AML-193 (cell line): ENCODE measurements around the gene FARS2.
A peak's percentile ranks its signal among the peaks of the same experiment; 100 is the strongest.

ENCODE experiments used
- DNase-seq, 2 experiments: peaks; one replicate each; lab custom pipeline; 2025; lab: John Stamatoyannopoulos, UW

Gene FARS2

DNA sequence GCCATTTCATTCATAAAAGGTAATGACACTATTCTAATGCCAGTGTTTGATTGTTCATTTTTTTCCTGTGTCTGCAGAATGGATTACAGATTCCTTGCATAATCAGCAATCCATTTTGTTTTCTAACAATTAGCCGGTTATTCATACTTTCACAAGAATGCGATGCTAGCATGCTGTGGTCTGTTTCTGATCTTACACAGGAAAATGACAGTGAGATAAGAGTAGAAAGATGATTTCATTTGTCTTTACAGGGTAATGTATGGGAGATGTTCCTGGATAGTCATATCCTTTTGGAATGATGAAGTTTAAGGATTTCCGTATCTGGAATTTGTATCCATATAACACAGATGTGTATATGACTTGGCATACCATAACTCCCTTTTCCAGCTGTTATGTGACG lies 207.3 kb downstream of the FARS2 start:
- no peak for DNase-seq

DNA sequence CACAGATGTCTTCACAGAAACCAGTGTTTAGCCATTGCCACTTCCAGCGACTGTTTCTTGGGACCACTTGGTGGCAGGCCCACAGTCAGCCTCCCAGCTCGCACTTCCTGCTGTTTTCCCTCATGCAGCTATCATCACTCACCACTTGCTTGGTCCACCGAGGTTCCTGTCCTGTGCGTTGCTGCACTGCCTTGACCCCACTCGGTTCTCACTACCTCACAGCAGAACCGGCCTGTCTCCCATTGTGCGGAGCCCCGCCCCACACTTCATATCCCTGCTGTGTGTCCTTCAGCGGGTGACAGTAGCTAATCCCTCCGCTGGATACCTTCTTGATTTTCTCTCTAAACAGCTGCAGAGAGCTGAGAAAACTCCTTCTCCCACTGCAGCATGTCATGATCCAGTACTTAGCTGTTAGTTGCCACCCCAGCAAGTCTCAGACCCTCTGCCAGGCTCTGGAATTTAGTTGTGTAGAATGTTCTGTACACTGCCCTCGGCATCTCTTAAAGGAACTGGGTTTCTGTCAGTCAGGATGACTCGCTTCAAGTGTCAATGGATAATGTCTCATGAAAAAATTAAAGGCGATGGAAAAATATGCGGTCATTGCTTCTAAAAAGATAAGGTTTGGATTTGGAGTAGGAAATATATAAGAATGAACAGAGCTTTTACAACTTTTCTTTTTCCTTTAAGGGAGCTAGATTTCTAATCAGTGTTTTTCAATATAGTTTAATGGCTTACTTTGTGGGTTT lies 208.0 kb downstream of the FARS2 start:
- no peak for DNase-seq

DNA sequence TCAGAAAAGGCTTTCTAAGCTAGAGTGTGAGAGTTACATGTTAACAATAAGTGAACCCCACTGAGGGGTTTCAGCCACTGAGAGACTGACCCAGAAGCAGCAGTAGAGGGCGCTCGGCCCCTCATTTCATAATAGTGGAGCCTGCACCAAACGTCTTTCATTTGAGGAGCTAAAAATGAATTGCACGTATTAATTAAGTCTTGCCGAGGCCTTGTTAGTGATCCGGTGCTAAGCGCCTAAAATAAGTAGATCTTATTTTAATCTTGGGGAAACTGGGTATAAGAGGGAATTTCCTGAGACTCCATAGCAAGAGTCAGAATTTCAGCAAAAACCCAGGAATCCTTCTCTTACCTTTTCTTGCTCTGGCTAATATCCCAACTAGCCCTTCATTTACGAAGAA lies 209.7 kb downstream of the FARS2 start:
- peak; percentile 80 to 85 for DNase-seq

DNA sequence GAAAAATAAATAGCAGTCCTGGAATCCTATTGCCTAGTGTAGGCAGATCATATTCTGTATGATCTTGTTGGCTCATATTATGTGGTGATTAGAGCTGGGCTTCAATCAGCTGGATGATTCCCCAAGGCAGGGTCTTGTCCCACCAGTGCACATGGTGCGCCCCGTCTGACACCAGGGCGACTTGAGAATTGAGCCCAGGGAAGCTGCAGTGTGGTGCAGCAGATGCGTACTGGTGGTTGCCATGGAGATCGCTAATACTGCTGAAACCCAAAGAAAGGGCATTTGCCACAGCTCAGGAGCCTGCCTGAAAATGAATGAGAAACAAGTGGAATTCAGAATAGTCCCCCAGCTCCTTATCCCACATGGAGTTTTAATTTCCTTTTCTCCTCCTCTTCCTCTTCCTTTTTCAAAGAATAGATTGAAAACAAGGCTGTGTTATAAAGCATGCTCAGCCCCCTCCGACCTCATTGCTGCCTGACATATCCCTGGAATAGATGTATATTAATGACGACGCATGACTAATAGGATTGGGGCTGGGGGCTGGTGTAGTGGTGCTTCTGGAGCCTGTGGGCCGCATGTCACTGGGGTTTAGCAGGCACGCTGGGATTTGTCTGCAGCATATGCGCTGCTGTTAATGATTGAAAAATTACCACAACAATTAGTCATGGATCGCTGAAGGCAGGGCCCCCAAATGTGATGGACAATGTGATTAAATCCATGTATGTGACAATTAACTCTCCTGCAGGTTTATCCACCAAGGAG lies 210.5 kb downstream of the FARS2 start:
- no peak for DNase-seq

DNA sequence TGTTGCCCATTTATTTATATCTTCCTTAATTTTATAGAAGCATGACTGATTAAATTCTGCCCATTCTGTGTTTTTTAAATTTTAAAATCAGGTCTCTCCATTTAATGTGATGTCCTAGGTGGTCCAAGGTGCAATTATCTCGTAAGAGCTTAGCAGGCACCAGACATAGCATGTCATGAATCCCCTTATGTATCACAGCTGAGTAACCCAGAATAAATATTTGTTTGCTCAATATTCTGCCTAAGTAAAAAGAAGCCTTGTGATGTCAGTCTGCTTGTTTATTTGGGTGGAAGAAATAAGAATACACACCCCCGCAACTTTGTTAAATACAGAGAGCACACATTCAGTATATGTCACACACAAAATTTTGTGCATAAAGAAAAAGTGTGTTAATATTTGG lies 211.3 kb downstream of the FARS2 start:
- DNase-seq = no peak

DNA sequence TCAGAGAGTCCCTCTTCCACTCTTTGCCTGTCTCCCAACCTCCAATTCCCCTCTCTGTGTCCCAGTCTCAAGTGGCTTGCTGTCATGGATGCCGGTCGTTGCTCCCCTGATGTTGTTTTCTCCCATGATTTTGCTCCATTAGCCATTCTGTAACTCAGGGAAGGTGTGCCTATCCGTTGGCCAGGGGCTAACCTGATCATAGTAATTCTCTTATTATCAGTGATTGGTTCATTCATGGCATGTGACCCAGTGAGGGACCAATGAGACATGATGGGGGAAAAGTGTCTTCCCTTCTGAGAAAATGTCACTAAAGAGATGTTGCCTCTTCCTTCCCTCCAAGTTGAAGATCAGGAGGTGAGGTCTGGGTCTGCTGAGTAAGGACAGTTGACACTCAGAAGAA lies 214.5 kb downstream of the FARS2 start:
- no peak for DNase-seq

DNA sequence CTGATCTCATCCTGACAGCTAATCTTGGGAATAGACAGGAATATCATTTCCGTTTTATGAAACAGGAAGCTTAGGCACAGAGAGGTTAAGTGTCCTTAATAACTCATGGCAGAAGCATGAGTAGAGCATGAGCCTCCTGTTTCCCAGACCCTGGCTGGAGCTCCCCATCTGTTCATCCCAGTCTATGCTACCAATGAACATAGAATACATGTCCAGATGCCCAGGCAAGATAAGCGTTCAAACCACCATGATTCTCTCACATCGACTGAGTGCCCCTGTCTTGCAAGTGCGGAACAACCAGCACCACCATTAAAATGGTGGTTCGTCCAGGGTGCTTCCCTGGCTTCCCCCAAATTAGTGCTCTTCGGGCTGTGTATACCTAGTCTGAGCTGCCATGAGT lies 217.1 kb downstream of the FARS2 start:
- DNase-seq = no peak

DNA sequence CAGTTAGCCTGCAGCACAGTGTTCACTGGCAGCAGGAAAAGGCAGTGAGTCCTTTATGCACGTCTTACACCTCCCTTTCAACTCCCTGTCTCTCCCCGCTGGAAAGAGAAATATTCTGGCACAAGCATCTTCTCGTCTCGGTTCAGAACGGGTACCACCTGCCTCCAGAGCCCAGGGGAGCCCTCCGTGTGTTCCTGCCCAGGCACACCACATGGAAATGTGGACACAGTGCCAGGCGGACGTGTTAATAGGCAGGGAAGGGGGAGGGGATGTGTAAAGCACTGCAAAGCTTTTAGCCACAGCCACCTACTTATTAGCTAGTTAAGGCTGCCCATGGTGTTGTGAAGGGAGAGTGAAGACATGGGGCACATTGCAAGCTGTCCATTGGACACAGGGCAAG lies 219.7 kb downstream of the FARS2 start:
- DNase-seq = no peak

DNA sequence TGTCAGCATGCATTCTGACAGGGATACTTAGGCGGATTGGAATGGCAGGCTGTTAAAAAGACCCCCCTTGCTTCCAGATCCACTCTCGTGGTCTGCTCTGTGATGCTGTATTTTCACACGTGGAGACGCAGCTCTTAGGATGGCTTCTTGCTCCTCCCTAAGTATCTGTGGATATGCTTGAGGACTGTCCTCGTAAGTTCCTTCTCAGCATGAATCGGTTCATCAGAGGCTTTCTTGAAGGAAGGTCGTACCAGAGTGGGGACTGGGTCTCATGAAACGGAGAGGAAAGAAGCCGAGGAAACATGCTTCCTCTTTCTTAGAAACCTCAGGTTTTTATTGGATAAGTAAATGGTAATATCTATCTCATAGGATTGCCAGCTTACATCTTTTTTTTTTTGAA lies 220.4 kb downstream of the FARS2 start:
- DNase-seq = no peak

DNA sequence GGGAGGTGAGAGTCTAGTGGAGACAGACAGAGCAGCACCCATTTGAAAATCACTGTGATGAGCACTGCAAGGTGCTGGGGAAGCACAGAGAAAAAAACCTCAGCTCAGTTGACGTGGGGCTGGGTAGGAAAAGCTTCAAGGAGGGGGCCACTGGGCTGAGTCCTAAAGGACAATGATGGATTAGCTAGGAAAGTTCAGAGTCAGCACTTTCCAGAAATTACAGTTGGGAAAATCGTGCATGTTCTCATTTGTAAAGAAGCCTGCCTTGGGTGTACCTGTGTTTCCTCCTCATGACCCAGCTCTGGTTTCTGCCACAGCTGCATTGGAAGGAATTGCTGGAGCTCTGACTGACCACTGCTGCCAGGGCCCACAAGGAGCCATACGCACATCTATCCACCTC lies 221.3 kb downstream of the FARS2 start:
- DNase-seq = no peak

DNA sequence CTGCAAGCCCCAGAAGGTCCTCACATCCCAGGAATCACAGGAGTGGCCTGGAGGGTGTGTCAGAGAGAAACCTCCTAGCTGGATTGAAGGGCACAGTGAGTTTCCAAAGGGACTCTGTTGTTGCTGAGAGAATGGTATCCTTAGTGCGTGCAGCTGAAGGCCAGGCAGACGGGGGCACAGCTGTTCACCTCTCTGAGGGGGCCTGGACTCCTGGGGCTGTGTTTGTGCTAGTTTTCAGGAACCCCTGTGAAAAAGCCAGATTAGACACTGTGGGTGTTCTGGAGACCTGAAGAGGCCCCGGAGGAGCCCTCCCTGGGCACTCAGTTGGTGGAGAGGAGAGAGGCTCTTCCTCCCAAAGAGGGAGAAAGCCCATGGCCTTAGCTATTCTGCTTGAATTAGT lies 223.4 kb downstream of the FARS2 start:
- DNase-seq = no peak

DNA sequence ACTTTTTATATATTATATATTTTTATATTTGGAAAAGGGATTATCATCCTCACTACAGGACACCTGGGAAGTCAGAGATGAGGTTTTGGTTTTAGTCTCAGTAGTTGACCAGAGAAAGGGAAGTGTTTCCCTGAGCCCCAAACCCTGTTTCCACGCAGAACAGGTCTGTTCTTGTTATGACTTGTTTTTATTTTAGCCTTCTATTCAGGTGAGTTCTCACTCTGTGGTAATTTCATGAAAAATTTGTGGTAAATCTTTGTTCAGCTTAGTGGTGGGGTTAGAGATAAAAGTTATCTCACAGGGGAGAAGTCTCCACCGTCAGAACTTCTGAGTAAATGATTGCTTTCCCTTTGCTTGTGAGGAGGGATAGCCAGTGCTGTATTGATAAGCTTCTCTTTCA lies 224.9 kb downstream of the FARS2 start:
- no peak for DNase-seq

DNA sequence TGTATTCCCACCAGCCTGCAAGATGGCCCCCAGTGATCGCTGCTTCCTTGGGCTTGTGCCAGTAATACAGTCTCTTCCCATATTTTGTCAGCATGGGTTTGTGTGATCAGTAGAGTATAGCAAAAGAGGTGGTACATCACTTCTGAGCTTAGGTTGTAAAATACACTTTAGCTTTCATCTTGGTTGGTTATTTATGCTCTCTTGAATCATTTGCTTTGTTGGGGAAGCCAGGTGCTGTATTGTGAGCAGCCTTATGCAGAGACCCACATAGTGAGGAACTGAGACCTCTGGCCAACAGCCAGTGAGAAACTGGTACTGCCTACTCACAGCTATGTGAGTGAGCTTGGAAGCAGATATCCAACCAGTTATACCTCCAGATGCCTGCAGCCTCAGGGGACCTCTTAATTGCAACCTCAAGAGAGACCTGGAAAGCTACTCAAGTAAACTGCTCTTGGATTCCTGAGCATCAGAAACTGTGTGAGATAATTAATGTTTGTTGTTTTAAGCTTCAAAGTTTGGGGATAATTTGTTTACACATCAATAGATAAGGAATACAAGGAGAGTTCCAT lies 229.3 kb downstream of the FARS2 start:
- no peak for DNase-seq

DNA sequence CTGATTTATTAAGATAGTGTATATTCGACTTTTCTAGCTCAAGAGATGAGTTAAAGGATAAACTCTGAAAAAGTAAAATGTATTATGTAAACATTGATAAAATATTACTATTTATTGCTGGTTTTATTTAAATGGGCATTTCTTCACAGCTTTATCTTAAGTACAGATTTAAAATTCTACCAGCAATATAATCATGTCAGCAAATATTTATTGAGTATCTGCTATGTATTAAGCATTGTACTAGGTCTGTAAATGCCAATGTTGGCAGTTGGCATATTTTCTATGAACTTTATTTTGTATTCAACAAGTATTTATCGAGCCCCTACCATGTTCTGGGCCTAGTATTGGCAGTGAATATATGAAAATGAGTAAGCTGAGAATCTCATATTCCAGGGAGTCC lies 231.0 kb downstream of the FARS2 start:
- no peak for DNase-seq

DNA sequence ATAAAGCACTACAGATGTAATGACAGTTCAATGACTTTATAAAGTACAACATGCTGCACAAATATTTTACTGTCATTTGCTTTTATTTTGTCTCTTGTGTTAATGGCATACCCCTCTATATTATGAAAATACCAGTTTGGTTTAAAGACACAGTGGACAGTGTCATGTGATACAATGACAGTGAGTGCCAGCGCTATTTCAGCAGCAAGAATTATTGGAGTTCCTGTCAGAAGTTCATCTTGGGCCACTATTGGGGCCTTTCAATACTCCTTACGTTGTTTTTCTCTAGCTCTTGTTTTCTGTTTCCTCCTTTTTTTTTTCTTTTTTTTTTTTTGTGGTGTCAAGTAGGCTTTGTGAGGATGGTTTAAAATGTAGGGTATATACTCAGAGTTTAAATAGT lies 232.5 kb downstream of the FARS2 start:
- DNase-seq = no peak

DNA sequence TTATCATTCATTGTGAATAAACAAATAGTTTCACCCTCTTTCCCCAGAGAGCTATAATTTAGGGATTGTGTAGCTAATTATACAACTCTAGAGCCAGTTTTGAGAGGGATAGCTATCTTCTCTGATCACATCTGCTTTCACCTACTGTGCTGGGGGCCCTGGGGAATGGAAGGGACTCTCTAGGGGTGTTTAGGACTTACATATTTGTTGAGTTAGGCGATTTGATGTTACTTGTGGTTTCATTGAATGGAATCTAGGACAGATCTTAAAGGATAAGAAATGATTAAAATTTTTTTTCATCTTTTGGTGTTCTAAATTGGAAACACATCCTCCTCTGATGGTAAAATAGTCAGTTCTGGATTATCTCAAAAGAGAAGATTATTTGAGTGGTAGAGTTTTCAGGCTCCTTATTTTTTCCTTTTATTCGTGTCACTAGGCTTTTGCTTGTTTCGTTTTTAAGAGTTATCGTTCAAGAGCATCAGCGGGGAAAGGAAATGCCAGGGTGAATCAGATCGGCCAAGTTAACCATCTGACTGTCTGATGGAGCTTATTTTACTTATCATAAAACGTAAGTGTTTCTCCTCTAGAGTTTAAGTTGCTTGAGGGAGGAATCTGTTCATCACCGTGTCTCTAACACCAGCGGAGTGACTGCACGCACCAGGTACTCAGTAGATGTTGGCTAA lies 236.7 kb downstream of the FARS2 start:
- no peak for DNase-seq

DNA sequence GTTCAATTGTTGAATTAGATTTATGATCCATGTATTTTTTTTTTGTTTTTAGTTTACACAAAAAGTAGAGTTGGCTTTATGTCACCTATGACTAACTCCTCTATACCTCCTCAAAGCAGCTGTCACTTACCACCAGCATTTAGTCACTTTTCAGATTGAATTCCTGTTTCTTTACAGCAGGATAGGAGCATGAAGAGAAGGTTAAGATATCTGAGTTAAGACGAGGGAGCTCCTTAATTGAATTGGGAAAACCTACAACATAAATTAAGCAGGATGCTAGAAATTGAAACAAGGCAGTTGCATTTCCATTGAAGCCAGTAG lies 237.2 kb downstream of the FARS2 start:
- DNase-seq = no peak

DNA sequence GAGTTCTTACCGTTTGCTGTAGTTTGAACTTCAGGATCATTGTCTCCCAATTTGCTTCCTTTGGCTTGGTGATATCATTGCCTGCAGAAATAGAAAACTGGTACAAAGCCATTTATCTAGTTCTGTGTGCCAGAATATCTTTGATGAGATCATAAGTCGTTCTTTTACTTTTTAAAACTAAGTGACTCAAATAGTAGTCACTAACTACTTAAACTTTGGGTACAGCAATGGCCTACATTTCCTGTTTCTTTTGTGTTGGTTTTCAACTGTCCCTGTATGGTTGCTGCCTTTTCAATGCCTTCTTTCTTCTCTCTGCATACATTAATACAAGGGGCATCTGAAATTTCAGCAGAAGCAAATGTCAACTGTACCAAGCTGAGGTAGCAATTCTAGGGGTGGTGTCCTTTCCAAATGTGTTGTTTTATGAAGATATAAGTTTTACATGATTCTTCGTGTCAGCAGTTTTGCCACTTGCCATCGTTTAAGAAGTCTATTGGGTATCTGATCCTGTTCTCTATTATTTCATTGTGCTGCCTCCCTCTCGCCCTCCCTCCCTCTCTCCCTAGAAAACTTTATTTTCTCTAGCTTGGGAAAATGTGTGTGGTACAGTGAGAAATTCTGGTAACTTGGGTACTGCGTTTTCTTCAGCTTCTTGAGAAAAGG lies 238.5 kb downstream of the FARS2 start:
- no peak for DNase-seq

DNA sequence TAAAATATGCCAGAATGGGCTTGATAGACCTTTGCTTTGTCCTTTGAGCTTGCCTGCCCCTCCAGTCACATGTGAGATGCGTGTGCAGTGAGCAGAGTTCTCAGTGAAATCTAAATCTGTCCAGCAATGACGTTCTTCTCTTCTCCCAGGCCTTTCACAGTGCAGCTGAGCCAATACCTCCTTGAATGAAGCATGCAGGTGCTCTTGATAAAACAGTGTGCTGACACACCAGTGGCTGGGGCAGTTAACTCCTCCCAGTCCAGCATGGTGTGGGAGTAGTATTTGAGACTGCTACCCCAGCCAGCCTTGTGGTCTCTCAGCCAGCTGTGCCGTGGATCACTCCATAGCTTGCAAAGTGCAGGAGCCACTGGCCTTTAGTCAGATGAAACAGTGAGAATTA lies 240.5 kb downstream of the FARS2 start:
- no peak for DNase-seq

DNA sequence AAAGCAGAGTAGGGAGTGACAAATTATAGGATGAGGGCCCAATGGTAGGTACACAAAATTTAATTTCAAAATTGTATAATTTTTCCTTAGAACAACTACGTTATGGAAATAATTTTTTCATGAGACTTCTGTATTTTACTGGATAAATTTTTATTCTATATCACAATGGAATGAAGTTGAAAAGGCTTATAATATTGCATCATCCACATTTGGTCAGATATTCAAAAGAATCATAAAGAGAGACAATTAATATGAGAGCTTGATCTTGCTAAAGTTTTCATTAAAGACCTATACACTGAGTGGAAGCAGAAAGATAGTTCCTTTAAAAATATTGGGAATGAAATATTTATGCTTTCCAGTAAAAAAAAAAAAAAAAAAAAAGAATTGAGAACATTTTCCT lies 242.8 kb downstream of the FARS2 start:
- DNase-seq = no peak

DNA sequence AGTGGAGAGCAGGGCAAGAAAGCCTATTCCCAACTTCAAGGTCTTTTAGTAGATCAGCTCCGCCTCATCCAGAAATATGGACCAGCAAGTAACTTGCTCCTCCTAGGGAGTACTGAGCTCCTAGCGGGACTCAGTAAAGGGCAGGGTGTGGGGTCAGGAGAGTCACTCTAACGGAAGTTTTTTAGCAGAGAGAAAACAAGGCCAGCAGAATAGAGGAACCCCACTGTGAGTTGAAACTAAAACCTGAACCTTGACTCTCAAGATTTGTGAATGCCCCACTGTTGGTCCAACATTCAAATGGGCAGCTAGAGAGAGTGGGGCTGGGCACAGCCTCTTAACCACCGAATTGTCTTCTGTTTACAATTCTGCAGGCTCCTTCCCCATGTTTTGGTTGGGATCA lies 244.8 kb downstream of the FARS2 start:
- no peak for DNase-seq

DNA sequence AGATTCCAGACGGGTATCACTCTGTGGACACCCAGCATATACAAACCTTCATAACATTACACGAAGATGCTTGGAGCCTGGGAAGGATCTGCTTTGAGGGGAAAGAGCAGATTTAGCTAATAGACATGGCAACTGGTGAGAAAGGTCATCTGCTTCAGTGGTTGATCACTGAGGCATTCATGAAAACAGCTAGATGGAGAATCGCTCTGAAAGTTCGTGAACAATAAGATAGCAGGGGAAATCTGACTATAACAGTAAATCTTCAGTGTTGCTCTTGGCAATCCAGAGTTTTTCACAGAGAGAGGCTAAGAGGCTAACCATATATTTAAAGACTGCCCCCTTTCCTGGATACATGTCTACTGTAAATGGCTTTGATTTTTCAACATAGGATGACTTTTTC lies 245.3 kb downstream of the FARS2 start:
- no peak for DNase-seq
